ENCODE measurements around the gene WWOX. TPM values are rescaled to one million over a fixed set of nuclear protein-coding genes. Genes with fewer than 3 reads are reported as not detected.

The WWOX gene
- total RNA-seq, 1 experiment from 2014 or later: 15.6 TPM

GRCh38 chr16:78759596-78759995 lies 660.1 kb downstream of the WWOX start:
- Histone ChIP-seq H2BK20ac (ENCODE audit: low read depth, low read length, poor library complexity, severe bottlenecking) (no peak overlapping the region), H2BK5ac (ENCODE audit: insufficient read length, low read length) (no peak overlapping the region), H3K14ac (ENCODE audit: insufficient read depth, low read length) (no peak overlapping the region), H4K20me1 (ENCODE audit: control insufficient read depth, insufficient read depth, insufficient read length) (no peaks in the 10 kb centered on the region), H3K79me1 (ENCODE audit: insufficient read depth, low read depth, low read length, poor library complexity, severe bottlenecking) (no peaks in the 10 kb centered on the region), H3K18ac (ENCODE audit: insufficient read length, low read depth, low read length) (no peak overlapping the region), H3K27me3 (ENCODE audit: insufficient read depth, low read length) (no peaks in the 10 kb centered on the region), H2BK15ac (ENCODE audit: low read depth, low read length) (no peak overlapping the region), H2BK120ac (ENCODE audit: low read depth, low read length, poor library complexity, severe bottlenecking) (no peak overlapping the region), H3K23me2 (ENCODE audit: insufficient read length, low read depth, low read length, poor library complexity, severe bottlenecking) (no peaks in the 10 kb centered on the region), H4K5ac (ENCODE audit: insufficient read length, low read depth, low read length) (no peak overlapping the region), H3K27ac (ENCODE audit: insufficient read length, low read depth, low read length) (no peak overlapping the region), H2BK12ac (ENCODE audit: insufficient read length, low read depth, low read length) (no peak overlapping the region), H3K4me2 (ENCODE audit: insufficient read depth, insufficient read length, low read length) (no peak overlapping the region), H4K91ac (ENCODE audit: insufficient read length, low read depth, low read length) (no peak overlapping the region), H3T11ph (ENCODE audit: low read length) (no peak overlapping the region), H3K4me1 (ENCODE audit: insufficient read depth, low read length) (no peaks in the 10 kb centered on the region; the same call in 1 of the 2 replicates), H3K56ac (ENCODE audit: insufficient read length, low read depth, low read length) (no peak overlapping the region), H3K79me2 (ENCODE audit: insufficient read depth, low read length) (no peaks in the 10 kb centered on the region), H2AK5ac (ENCODE audit: insufficient read length, low read length) (no peak overlapping the region), H3K9me3 (ENCODE audit: control insufficient read depth, low read depth, low read length) (no peaks in the 10 kb centered on the region), H3K9ac (ENCODE audit: extremely low read depth, insufficient read length, low read length) (no peak overlapping the region), H3K23ac (ENCODE audit: insufficient read length, low read depth, low read length) (no peak overlapping the region), H4K8ac (replicated peaks; ENCODE audit: insufficient read length, low read depth, low read length) (no peak overlapping the region), H3K4ac (ENCODE audit: low read depth, low read length) (no peak overlapping the region), H2AFZ (ENCODE audit: low read length) (no peak overlapping the region)
- Mint-ChIP-seq H3K4me3 (no peak overlapping the region), H3K4me1 (no peaks in the 10 kb centered on the region; a peak in 3 of 4 replicates), H3K27me3 (ENCODE audit: low read depth) (no peaks in the 10 kb centered on the region), H3K27ac (no peak overlapping the region), H3K9me3 (no peaks in the 10 kb centered on the region), H3K36me3 (ENCODE audit: insufficient read depth in 1 of 3, low read depth in 3 of 3) (no peaks in the 10 kb centered on the region)
- no peak for TF ChIP-seq CTCF (conservative IDR thresholded peaks at IDR 0.05)
- no CpG with 5 or more reads among the region's 2 CpGs for WGBS (ENCODE audit: extremely low coverage, insufficient read length, low lambda C conversion rate)
- no peak for DNase-seq
